HEK293 (cell line): ENCODE measurements around the gene CHMP1B.
"Not testable (repeated sequence)": the region's sequence is repeated elsewhere in the genome, so short reads cannot be mapped to it uniquely, and the experiment has no call there.

Source experiments
- CTCF ChIA-PET: fragments of 350-600 bp; formaldehyde crosslinking; extraction: SDS; loops from one replicate; lab custom pipeline; 2021; ENCODE audit warnings: antibody characterized with exemption; lab: Yijun Ruan, JAX
- POLR2A ChIA-PET: fragments of 300-600 bp; formaldehyde crosslinking; extraction: SDS; loops from one replicate; lab custom pipeline; 2020; ENCODE audit warnings: antibody characterized with exemption, inconsistent platforms; lab: Yijun Ruan, JAX
- H3K27ac ChIP-seq: fragments of 200-500 bp; sonication (Bioruptor generic); 2 replicates; pipeline ENCODE4 v1.5.1; 2014; ENCODE audit warnings: low read depth, low read length, control low read depth, inconsistent platforms; ENCODE audit errors: extremely low read depth
- H3K36me3 ChIP-seq, 2 experiments: fragments of 200-500 bp in 1 of 2; sonication (Bioruptor generic) in 1 of 2; 1 replicate in 1 of 2; 2 replicates in 1 of 2; pipeline ENCODE4 v1.5.1; 2014 to 2017; ENCODE audit warnings: inconsistent platforms in 2 of 2, low read length in 2 of 2; ENCODE audit not compliant: control insufficient read depth in 2 of 2, insufficient read depth in 1 of 2
- H3K4me1 ChIP-seq: fragments of 200-500 bp; sonication (Bioruptor generic); 2 replicates; pipeline ENCODE4 v1.5.1; 2014; ENCODE audit warnings: mild to moderate bottlenecking, low read length, inconsistent platforms; ENCODE audit not compliant: control insufficient read depth, insufficient read depth
- H3K4me3 ChIP-seq: 2 replicates; pipeline ENCODE4 v1.5.1; 2011; ENCODE audit warnings: low read depth, mild to moderate bottlenecking, control low read depth, low read length, moderate library complexity
- H3K9me3 ChIP-seq: fragments of 200-500 bp; sonication (Bioruptor generic); 2 replicates; pipeline ENCODE4 v1.5.1; 2014; ENCODE audit warnings: low read depth, low read length, inconsistent platforms; ENCODE audit not compliant: control insufficient read depth, insufficient read depth
- OSR2 ChIP-seq: fragments of 450-650 bp; formaldehyde crosslinking; IDR thresholded peaks from 2 replicates; pipeline ENCODE4 v1.5.1; 2016; ENCODE audit warnings: missing biosample characterization, missing genetic modification characterization
- TCF7L2 ChIP-seq: IDR thresholded peaks from 2 replicates; pipeline ENCODE4 v1.6.1; 2011; ENCODE audit warnings: low read depth, mild to moderate bottlenecking, inconsistent platforms, low read length, moderate library complexity, borderline replicate concordance
- ZNF341 ChIP-seq: fragments of 450-650 bp; formaldehyde crosslinking; IDR thresholded peaks from 2 replicates; pipeline ENCODE4; 2016; ENCODE audit warnings: low read depth, missing biosample characterization, missing genetic modification characterization
- TF ChIP-seq, protein P1 (sequence below): fragments of 450-650 bp; formaldehyde crosslinking; conservative IDR thresholded peaks from 2 replicates; pipeline ENCODE4 v1.5.1; 2016; ENCODE audit warnings: low read depth, missing biosample characterization, missing genetic modification characterization
- TF ChIP-seq, protein P2 (sequence below): fragments of 450-650 bp; formaldehyde crosslinking; IDR thresholded peaks from 2 replicates; pipeline ENCODE4 v1.5.1; 2017; ENCODE audit warnings: missing biosample characterization, missing genetic modification characterization
- TF ChIP-seq, protein P3 (sequence below): fragments of 450-650 bp; formaldehyde crosslinking; IDR thresholded peaks from 2 replicates; pipeline ENCODE4; 2016; ENCODE audit warnings: missing biosample characterization, missing genetic modification characterization
- TF ChIP-seq, protein P4 (sequence below): fragments of 450-650 bp; IDR thresholded peaks from 2 replicates; pipeline ENCODE4 v1.5.1; 2018; ENCODE audit warnings: missing biosample characterization, mild to moderate bottlenecking, missing genetic modification characterization
- TF ChIP-seq, protein P5 (sequence below): fragments of 450-650 bp; formaldehyde crosslinking; IDR thresholded peaks from 2 replicates; pipeline ENCODE4 v1.5.1; 2016; ENCODE audit warnings: missing biosample characterization, missing genetic modification characterization

CHMP1B gene

DNA sequence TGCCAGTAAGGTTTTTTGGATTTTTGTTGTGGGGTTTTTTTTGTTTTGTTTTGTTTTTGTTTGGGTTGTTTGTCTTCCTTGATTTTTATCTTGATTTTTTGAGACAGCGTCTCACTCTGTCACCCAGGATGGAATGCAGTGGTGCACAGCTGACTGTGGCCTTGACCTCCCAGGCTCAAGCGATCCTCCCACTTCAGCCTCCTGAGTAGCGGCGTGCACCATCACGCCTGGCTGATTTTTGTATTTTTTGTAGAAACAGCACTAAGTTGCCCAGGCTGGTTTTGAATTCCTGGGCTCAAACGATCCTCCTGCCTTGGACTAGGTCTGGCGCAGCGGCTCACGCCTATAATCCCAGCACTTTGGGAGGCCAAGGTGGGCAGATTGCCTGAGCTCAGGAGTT is 40.5 kb downstream of the CHMP1B start (continued):
- TF ChIP-seq, protein P1, sequence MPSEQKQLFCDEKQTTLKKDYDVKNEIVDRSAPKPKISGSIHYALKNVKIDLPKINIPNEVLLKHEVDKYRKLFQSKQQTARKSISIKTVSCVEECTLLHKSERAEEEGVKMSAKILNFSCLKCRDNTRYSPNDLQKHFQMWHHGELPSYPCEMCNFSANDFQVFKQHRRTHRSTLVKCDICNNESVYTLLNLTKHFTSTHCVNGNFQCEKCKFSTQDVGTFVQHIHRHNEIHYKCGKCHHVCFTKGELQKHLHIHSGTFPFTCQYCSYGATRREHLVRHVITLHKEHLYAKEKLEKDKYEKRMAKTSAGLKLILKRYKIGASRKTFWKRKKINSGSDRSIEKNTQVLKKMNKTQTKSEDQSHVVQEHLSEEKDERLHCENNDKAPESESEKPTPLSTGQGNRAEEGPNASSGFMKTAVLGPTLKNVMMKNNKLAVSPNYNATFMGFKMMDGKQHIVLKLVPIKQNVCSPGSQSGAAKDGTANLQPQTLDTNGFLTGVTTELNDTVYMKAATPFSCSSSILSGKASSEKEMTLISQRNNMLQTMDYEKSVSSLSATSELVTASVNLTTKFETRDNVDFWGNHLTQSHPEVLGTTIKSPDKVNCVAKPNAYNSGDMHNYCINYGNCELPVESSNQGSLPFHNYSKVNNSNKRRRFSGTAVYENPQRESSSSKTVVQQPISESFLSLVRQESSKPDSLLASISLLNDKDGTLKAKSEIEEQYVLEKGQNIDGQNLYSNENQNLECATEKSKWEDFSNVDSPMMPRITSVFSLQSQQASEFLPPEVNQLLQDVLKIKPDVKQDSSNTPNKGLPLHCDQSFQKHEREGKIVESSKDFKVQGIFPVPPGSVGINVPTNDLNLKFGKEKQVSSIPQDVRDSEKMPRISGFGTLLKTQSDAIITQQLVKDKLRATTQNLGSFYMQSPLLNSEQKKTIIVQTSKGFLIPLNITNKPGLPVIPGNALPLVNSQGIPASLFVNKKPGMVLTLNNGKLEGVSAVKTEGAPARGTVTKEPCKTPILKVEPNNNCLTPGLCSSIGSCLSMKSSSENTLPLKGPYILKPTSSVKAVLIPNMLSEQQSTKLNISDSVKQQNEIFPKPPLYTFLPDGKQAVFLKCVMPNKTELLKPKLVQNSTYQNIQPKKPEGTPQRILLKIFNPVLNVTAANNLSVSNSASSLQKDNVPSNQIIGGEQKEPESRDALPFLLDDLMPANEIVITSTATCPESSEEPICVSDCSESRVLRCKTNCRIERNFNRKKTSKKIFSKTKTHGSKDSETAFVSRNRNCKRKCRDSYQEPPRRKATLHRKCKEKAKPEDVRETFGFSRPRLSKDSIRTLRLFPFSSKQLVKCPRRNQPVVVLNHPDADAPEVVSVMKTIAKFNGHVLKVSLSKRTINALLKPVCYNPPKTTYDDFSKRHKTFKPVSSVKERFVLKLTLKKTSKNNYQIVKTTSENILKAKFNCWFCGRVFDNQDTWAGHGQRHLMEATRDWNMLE (tag by site-specific recombination): no peak
- TF ChIP-seq TCF7L2: no peak
- TF ChIP-seq, protein P2, sequence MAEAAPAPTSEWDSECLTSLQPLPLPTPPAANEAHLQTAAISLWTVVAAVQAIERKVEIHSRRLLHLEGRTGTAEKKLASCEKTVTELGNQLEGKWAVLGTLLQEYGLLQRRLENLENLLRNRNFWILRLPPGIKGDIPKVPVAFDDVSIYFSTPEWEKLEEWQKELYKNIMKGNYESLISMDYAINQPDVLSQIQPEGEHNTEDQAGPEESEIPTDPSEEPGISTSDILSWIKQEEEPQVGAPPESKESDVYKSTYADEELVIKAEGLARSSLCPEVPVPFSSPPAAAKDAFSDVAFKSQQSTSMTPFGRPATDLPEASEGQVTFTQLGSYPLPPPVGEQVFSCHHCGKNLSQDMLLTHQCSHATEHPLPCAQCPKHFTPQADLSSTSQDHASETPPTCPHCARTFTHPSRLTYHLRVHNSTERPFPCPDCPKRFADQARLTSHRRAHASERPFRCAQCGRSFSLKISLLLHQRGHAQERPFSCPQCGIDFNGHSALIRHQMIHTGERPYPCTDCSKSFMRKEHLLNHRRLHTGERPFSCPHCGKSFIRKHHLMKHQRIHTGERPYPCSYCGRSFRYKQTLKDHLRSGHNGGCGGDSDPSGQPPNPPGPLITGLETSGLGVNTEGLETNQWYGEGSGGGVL (tag by site-specific recombination): no peak
- TF ChIP-seq, protein P3, sequence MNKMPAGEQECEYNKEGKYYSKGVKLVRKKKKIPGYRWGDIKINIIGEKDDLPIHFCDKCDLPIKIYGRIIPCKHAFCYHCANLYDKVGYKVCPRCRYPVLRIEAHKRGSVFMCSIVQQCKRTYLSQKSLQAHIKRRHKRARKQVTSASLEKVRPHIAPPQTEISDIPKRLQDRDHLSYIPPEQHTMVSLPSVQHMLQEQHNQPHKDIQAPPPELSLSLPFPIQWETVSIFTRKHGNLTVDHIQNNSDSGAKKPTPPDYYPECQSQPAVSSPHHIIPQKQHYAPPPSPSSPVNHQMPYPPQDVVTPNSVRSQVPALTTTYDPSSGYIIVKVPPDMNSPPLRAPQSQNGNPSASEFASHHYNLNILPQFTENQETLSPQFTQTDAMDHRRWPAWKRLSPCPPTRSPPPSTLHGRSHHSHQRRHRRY (tag by site-specific recombination): no peak
- TF ChIP-seq ZNF341 (tag by site-specific recombination): no peak
- TF ChIP-seq, protein P4, sequence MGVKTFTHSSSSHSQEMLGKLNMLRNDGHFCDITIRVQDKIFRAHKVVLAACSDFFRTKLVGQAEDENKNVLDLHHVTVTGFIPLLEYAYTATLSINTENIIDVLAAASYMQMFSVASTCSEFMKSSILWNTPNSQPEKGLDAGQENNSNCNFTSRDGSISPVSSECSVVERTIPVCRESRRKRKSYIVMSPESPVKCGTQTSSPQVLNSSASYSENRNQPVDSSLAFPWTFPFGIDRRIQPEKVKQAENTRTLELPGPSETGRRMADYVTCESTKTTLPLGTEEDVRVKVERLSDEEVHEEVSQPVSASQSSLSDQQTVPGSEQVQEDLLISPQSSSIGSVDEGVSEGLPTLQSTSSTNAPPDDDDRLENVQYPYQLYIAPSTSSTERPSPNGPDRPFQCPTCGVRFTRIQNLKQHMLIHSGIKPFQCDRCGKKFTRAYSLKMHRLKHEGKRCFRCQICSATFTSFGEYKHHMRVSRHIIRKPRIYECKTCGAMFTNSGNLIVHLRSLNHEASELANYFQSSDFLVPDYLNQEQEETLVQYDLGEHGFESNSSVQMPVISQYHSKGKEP (tag by site-specific recombination): no peak

DNA sequence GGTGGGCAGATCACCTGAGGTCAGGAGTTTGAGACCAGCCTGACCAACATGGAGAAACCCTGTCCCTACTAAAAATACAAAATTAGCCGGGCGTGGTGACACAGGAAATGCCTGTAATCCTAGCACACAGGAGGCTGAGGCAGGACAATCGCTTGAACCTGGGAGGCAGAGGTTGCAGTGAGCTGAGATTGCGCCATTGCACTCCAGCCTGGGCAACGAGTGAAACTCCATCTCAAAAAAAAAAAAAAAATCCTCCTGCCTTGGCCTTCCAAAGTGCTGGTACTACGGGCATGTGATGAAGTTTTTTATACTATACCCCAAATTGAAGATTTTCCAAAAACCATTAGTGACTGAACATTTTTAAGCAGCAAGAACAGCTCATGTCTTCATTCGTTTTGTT is 41.2 kb downstream of the CHMP1B start:
- H3K4me3 ChIP-seq, POLR2A ChIA-PET, H3K4me1 ChIP-seq, H3K9me3 ChIP-seq, H3K27ac ChIP-seq: not testable (repeated sequence)
- H3K36me3 ChIP-seq: peaks cover 17 to 44% of the 10 kb centered on the region in 2 experiments; a peak in 2 of 3 replicates
- CTCF ChIA-PET: interaction anchor here (0.7 to 2.2 kb wide), 2 partner anchors 146 to 159 kb away, joined by 4 to 10 read pairs; no protein-coding TSS in a partner anchor

DNA sequence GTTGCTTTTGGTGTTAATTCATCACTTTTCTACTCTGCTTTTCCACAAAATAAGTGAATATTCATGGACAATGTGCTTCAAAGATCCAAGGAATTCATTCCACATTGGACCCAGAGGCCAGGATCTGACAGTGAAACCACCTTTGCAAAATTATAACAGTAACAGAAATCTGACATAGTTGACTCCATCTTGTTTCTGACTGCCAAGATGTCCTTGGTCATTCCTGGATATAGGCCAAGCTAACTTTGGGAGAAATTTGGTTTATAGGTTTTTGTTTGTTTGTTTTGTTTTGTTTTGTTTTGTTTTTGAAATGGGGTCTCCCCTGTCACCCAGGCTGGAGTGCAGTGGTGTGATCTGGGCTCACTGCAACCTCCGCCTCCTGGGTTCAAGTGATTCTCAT is 46.6 kb downstream of the CHMP1B start:
- H3K9me3 ChIP-seq: no peaks in the 10 kb centered on the region
- no peak for TF ChIP-seq OSR2 (tag by site-specific recombination)
- POLR2A ChIA-PET: interaction anchor here (0.6 kb wide), 1 partner anchor 336 kb away, joined by 3 read pairs; no protein-coding TSS in a partner anchor
- CTCF ChIA-PET: interaction anchor here (0.6 kb wide), 1 partner anchor 38 kb away, joined by 3 read pairs; no protein-coding TSS in a partner anchor
- no peak overlapping the region for H3K27ac ChIP-seq
- H3K4me1 ChIP-seq: no peaks in the 10 kb centered on the region
- H3K4me3 ChIP-seq: no peak overlapping the region
- peaks cover 6 to 28% of the 10 kb centered on the region in 2 experiments; a peak in 2 of 3 replicates for H3K36me3 ChIP-seq

DNA sequence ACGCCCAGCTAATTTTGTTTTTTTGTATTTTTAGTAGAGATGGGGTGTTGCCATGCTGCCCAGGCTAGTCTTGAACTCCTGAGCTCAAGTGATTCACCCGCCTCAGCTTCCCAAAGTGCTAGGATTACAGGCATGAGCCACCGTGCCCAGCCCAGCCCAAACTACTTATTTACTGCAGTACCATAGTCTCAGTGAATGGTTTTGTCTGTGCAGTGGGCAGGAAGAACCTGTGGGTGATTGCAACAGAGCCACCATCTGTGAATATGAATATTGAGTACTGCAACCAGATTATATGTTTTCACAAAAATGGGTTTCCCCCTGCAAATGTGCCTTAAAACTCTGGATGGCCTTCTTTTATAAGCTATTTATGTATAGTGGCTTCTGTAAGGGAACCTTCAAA is 47.9 kb downstream of the CHMP1B start:
- no peaks in the 10 kb centered on the region for H3K9me3 ChIP-seq
- H3K27ac ChIP-seq: no peak overlapping the region
- POLR2A ChIA-PET: no interaction called here
- peaks cover 6 to 25% of the 10 kb centered on the region in 2 experiments; a peak in 2 of 3 replicates for H3K36me3 ChIP-seq
- TF ChIP-seq, protein P5, sequence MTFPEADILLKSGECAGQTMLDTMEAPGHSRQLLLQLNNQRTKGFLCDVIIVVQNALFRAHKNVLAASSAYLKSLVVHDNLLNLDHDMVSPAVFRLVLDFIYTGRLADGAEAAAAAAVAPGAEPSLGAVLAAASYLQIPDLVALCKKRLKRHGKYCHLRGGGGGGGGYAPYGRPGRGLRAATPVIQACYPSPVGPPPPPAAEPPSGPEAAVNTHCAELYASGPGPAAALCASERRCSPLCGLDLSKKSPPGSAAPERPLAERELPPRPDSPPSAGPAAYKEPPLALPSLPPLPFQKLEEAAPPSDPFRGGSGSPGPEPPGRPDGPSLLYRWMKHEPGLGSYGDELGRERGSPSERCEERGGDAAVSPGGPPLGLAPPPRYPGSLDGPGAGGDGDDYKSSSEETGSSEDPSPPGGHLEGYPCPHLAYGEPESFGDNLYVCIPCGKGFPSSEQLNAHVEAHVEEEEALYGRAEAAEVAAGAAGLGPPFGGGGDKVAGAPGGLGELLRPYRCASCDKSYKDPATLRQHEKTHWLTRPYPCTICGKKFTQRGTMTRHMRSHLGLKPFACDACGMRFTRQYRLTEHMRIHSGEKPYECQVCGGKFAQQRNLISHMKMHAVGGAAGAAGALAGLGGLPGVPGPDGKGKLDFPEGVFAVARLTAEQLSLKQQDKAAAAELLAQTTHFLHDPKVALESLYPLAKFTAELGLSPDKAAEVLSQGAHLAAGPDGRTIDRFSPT (tag by site-specific recombination): no peak
- TF ChIP-seq, all 188 proteins: peak for 0
- CTCF ChIA-PET: interaction anchor here (1.3 kb wide), 1 partner anchor 39 kb away, joined by 5 read pairs; no protein-coding TSS in a partner anchor
- Histone ChIP-seq H3K4me3 (no peak overlapping the region), H3K4me1 (peaks cover 4% of the 10 kb centered on the region)
